ENCODE measurements around the gene CHRNA1.

The CHRNA1 gene

DNA sequence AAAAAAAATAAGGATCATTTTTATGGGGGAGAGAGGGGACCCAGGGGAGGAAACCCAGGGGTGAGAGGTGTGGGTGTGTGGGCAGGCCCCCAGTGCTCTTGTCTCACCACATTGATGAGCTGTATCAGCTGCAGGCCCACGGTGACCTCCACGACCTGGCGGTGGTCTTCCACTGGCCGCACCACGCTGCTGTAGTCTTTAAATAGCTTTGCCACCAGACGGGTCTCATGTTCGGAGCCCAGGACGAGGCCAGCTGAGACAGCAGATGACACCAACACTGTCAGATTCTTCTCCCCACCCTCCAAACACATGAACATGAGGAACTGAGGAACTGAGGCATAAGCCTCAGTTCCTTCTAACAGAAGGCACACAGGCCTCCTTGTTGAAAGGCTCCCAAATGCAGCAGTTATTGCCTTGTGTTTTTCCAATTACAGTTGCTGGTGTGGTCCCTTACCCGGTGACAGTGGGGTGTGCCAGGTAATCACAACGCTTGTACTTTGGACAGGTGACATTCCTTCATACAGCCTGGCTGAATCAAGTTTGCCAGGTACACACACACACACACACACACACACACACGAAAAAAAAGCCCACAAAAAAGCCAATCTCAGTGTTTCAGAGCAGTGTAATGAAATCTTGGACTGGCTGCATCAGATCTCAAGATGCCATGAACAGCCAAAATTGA is 4.7 kb downstream of the CHRNA1 start:
- no peak for DNase-seq

DNA sequence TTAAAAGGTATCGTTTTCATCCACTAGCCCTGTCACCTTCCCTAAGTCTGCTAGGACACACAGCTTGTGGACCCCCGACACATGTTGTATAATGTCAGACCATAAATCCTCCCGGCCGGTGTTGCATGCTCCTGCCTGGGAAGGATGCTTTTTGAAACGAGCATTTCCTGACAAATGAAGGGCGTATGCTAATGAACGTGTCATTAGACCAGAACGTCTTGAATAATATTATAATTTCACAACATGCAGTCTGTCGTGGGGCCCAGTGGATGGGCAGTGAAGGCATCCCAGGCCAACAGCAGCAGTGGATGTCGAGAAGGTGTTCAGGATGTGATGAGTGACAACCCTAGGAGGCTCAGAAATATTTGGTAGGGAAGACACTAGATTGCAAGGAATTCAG is 7.5 kb downstream of the CHRNA1 start:
- DNase-seq = no peak

DNA sequence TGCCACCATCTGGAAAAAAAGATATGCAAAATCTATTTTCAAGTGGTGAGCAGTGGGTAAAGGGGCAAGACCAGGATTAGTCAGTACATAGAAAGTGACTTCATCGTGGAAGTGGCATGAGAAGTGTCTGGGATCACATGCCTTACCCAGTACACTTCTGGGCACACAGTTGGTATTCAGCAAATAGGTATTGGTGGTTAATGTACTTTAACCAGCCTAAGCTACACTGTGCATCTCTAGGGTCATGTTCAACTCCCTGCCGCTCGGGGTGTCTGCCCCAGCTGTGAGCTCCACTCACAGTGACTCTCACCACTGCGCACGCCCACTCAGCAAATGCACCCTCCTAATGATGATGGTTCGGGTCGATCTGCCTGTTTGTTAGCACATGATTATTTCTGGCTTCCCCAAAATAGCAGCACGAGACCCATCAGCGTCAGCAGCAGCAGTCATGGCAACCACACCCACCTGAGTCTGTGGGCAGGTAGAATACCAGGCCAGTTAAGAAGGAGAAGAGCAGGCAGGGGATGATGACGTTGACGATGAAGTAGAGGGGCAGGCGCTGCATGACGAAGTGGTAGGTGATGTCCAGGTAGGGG is 11.1 kb downstream of the CHRNA1 start:
- DNase-seq = no peak

DNA sequence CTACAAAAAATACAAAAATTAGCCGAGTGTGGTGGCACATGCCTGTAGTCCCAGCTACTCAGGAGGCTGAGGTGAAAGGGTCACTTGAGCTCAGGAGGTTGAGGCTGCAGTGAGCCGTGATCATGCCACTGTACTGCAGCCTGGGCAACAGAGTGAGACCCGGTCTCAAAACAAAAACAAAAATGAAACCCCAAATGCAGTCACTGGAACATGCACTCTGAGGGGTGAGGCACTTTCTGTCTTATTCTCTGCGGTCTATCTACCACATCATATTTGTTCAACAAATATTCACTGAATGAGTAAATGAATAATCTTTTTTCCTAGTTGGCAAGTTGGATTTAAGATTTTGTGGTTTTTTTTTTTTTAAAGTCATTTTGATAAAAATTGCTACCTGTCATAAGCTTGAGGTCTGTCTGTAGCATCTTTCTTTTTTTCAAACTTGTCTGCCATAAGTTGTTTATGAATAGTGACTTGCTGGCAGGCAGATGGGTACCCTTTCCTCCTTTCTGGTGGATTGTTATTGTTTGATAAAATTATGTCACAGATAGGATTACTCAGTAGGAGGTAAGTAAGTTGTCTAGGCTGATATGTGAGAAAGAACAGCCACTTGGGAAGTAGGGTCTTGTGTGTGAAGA is 11.8 kb downstream of the CHRNA1 start:
- no peak for DNase-seq

DNA sequence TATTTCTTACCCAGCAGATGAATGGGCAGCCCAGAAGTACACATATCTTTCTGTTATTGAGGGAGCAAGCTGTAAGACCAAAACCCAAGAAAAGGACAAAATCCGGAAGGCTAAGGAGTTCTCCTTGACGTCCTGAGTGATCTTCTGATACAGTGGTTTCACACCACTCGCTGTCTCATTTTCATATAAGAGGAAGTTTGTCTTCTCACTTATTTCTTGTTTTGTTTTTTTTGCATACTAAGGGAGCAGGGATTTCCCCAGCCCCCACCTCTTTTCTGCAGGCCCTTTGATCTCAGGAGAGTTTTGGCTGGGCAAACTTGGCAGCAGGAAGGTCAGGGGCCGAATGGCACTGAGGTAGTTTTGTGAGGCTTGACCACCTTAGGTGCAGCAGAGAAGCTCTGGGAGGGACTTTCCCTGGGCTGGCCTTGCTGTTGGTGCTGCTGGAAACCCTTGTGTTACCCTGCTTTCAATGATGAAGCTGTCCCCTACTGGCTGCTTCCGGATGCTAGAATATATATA is 13.3 kb downstream of the CHRNA1 start:
- peak; percentile 22 for DNase-seq

DNA sequence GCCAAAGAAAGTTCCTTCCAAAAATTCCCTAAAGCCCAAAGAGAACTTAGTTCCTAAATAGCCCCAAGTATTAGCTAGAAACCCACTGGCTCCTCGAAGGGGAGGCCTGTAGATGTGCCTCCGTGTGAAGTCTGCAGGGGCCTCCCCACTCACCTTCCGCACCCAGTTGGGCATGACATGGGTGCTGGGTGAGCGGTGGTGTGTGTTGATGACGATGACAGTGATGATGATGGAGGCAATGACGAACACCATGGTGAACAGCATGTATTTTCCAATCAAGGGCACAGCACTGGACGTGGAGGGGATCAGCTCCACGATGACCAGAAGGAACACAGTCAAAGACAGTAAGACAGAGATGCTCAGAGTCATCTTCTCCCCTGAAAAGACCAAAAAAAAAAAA is 14.5 kb downstream of the CHRNA1 start:
- DNase-seq = no peak

DNA sequence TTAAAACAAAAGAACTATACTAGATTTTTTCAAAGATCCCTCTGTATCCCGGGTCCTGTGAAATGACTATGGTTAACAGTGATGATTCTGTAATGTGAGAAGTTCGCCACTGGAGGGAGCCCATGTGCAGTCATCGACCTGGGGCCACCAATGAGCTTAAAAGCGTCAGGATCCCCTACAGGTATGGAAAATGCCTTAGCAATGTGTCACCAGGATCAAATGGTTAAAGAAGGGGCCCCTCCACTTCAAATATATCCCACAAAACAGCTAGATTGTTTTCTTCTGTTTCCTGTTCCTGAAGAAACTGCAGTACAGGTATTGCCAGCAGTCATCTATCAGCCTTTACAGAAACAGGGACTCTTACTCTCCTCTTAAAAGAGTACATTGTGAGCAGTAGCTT is 15.3 kb downstream of the CHRNA1 start:
- DNase-seq = peak; percentile 61

DNA sequence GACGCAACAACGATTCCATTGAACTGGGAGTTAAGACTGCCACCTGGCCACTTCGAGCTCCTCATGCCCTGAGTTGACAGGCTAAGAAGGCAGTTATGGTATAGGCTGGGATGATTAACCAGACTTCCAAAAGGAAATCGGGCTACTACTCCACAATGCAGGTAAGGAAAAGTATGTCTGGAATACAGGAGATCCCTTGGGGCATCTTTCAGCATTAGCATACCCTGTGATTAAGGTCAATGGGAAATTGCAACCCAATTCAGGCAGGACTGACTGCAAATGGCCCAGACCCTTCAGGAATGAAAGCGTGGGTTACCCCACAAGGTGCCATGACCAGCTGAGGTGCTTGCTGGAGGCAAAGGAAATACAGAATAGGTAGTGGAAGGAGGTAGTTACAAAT is 19.1 kb downstream of the CHRNA1 start:
- DNase-seq = no peak

DNA sequence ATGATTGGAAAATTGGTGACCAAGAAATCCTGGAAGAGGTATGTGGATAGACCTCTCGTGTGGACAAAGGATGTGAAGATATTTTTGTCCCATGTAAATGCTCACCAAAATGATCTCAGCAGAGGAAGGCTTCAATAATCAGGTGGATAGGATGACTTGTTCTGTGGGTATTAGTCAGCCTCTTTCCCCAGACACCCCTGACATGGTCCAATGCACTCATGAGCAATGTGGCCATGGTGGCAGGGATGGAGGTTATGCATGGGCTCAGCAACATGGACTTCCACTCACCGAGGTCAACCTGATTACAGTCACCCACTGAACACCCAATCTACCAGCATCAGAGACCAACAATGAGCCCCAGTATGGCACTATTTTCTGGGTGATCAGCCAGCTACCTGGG is 20.2 kb downstream of the CHRNA1 start:
- DNase-seq = no peak

DNA sequence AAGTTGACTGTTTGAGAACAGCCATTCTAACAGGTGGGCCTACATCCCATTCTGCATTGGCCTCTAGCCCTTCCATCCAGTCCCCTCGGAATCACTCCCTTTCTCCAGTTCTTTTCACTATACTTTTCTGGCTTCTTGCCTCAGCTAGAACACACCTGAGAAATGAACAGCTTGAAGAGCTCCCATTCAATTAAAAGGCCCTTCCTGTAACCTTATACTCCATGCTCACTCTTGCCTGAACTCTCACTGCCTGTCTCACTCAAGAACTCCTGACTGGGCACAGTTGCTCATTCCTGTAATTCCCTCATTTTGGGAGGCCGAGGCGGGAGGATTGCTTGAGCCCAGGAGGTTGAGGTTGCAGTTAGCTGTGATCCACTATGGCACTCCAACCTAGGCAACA is 23.6 kb downstream of the CHRNA1 start:
- no peak for DNase-seq

DNA sequence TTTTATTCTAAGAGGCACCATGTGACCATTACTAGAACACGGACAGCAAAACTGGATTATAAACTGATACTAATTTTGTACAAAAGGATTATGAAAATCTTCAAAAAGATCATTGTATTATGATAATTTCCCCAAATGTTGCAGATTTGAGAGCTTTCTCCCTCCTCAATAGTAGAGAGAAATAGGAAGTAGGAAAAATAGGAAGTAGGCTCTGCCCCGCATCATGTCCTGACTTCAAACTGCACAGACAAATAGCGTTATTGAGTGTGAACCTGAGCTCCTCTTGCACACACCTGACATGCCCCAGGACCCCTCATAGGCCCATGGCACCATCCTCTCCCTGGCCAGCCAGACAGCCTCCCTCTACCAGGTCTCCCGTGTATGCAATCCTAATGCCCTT is 25.4 kb downstream of the CHRNA1 start:
- DNase-seq = no peak

DNA sequence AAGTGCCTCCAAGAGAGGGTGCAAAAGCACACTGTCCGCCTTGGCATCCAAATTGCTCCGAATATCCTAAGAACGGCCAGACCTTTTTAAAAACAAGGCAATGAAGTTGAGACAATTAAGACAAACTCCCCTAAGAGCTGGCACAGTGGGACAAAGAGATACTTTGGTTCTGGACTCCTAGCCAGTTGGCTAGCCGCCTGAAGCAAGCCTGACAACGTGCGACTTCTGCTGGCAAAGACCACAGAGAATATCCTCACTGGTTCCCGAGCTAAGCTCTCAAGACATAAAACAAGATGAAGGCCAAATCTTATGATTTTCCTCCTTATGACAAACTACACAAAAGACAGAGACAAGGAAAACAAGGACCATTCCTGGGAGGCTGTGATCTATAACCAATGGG is 32.7 kb downstream of the CHRNA1 start:
- no peak for DNase-seq

DNA sequence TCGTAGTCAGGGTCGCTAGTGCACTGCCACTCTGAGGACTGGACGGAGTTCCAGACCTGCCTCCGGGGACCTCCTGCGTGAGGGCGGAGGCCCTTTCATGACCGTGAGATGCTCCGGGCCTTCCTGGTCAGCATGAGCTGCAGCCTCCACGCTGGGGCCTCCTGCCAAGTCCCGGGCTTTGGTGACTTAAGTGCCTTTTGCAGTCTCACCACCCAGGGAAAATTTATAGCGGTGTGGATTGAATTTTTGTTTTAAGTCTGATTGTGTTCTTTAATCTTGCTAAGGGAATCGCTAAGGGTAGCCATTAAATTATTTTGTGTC is 33.6 kb downstream of the CHRNA1 start:
- DNase-seq = no peak

DNA sequence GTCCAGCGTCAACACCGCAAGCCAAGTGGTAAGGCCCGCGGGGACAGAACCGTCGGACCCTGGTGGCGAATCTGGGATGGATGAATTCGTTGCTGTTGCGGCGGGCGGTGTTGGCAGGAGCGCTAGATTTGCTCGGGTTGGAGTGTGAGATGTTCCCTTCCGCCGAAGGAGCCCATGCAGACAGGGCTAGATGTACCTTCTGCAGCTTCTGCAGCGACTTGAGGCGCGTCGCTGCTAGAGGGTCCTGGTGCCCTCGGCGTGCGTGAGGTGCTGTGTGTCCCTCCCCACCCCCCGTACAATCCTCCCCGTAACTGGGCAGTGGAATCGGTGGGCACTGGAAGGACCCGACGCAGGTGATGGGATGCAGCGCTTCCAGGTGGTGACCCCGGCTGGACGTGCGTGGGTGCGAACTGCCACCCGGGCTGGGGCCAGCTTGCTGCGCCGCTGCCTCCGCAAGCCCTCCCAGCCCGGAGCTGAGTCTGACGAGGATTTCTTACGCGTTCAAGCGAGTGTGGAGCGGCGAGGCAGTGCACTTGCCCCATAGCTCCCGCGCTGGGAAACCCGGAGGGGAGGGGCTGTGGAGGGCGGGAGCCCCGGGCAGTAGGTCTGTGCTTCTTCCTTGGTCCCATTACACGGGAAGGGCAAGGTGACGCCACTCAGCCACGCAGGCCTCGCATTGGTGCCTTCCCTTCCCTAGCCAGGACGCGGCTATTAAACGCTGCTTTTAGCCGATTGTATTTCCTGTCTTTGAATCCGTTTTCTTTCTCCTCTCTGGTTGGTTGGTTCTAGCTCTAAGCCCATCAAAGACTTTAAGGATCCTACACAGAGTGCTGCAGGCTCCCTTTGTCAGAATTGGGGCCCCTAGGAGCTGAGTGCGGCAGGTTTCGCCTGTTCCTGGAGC is 34.2 kb downstream of the CHRNA1 start:
- DNase-seq = peak; percentile 20

DNA sequence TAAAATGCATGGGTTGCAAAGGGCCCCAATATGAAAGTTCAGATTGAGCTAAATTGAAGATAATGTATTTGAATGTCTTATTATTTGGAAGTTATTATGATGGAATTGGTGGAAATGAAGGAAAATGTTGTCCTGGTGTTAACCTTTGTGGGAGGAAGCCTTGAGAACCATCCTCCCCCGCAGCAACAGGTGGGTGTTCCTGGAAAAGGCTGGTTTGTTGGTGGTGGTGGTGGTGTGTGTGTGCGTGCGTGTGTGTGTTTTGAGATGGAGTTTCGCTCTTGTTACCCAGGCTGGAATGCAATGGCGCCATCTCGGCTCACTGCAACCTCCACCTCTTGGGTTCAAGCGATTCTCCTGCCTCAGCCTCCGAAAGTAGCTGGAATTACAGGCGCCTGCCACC is 36.2 kb downstream of the CHRNA1 start:
- no peak for DNase-seq

DNA sequence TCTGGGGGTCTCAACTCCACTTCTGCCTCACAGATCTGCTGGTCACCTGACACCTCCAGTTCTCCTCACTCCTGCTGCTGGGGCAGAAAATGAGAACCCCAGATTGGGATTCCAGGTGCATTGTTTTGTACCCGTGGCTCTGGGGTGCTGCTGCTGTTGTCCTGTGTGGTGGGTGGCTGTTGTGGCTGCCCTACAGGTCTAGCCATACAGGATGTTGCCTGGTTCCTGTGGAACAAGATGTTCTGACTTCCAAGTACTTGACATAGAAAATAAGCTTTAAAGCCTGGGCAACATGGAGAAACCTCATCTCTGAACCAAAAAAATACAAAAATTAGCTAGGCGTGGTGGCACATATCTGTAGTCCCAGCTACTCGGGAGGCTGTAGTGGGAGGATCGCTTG is 38.1 kb downstream of the CHRNA1 start:
- no peak for DNase-seq

DNA sequence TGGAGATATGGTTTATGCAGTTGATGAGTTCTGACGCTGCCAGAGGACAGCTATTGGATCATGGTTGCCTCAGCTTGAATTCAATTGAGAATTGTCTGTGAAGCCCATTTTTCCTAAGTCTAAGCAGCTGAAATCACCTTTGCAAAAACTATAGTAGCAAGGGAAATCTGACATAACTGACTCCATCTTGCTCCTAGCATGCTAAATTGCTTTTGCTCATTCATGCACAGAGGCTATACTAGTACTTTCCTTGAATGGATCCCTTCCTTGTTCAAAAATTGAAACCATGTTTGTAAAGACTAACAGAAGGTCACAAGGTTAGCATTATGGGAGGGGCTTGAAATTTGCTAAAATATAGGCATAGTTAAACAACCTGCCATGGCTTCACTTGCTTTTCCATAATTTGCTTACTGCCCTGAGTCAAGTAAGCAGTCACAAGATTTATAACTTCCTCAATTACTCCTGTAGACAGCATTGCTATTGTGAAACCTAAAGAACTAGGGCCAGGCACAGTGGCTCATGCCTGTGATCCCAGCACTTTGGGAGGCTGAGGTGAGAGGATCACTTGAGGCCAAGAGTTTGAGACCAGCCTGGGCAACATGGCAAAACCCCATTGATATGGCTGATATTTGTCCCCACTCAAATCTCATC is 41.2 kb downstream of the CHRNA1 start:
- DNase-seq = no peak

DNA sequence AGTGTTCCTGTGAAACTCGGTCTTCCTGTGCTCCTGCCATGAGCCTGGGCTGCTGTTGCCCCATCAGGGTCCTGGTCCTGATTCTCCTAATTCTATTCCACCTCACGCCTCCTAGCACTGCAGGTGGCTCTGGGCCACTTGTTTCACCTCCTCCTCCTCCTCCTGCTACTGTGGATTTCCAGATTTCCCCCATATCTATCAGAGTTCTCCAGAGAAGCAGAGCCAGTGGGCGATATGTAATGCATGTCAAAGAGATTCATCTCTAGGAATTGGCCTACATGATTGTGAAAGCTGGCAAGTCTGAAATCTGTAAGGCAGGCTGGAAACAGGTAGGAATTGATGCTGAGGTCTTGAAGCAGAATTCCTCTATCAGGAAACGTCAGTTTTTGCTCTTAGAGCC is 45.3 kb downstream of the CHRNA1 start:
- no peak for DNase-seq

DNA sequence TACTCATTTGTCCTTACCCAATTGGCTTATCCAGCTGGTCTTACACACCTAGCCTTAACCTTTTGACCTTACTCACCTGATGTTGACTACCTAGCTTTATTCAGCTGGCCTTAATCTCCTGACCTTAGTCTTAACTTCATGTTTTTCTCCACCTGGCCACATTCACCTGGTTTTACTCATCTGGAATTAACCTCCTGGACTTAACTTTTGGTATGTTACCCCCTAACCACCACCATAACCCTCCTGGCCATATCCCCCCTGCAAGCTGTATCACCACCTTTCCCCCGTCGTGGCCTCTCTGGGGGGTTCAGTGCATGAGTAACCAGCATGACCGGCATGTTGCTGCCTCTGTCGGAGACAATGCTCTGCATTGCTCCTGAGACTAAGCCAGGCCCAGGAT is 45.7 kb downstream of the CHRNA1 start:
- DNase-seq = no peak

DNA sequence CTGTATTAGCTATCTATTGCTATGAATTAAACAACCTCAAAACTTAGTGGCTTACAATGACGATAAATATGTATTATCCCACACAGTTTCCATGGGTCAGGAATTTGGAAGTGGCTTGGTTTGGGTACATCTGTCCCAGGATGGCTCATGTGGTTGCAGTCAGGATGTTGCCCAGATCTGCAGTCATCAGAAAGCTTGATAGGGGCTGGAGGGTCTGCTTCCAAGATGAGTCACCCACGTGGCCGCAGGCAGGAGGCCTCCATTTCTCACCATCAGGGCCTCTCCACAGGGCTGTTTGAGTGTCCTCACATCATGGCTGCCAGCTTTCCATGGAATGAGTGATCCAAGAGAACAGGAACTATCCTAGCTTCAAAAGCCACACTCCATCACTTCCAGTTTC is 46.4 kb downstream of the CHRNA1 start:
- no peak for DNase-seq

DNA sequence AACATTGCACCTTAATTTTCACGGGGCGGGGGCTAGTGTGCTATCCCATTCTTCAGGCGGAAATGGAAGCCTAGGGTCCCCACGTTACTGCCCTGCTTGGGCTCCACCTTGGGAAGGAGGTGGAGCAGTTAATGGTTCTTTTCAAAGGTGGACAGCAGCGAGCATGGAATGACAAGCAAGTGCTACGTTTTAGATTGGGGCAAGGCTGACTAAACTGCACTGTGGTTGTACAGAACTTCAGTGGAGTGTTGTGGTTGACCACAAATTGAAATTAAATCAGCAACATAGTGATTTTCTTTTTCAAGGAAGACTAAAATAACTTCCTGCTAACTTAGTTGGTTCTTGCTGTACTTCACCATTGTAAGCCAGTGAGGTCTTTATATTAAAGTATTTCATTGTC is 47.0 kb downstream of the CHRNA1 start:
- DNase-seq = no peak

DNA sequence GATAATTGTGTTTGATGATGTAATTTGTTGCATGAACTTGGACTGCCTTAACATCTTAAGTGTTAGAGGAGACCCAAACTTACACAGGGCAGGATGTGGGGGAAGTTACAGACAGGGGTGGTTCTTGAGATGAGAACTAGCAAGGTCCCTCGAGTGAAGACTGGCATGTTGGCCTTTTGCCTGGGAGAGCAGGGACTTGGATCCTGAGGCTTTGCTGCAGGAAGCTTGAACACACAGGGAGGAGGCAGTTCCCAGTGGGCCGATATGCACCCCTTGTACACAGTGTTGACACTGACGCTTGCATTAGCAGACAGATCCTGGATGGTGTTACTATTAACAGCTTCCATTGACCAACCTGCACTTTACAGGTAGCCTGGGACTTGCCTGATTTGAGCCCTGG is 47.5 kb downstream of the CHRNA1 start:
- DNase-seq = no peak

DNA sequence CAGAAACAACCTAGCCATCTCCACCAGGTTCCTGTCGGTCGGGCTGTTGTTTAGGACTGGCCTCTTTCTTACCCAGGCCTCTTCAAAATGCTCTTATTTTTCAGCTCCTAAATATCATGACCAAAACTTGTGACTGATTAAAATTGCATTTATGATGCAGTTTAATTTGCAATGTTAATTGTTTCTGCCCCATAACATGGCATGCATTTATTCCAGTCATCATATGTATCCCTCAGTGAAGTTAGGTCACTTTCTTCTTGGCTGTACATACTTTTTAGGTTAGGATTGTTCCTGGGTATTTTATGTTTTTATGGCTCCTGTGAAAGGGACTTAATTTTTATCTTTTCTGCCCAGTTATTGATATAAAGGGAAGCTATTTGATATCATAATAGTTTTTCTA is 50.6 kb downstream of the CHRNA1 start:
- DNase-seq = no peak

Measured in effector CD4-positive, alpha-beta T cell (primary cell).